ENCODE data around the gene PGF.

Gene PGF

DNA sequence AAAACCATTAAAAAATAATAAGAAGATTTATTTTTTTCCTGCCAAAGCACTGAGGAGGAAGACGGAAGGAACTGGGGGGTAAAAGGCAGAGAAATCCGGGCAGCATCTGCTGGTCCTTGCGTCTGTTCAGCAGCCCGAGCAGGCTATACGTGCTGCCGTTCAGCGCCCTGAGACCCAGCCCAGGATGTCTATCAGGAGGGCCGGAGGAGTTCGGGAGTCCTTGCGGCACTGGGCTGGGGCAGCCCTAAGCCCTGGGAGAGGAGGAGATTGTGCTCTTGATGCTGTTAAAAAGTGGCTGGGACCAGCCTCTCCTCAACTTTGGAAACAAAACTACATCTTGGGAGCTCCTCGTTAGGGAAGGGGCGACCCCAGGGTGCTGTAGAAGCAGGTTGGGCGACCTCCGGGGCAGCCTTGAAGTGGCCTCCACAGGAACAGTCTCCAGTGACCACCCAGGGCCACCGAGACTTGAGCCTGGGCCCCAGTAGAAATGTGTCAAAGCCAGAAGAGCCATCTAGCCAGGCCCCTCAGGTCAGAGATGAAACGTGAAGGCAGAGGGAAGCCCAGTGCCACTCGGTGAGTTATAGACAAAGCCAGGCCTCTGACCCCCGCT lies 14.3 kb downstream of the PGF start:
- Mint-ChIP-seq H3K27ac (no peak overlapping the region), H3K36me3 (ENCODE audit: low read depth) (no peaks in the 10 kb centered on the region), H3K4me3 (no peak overlapping the region), H3K4me1 (peaks cover 44% of the 10 kb centered on the region), H3K27me3 (ENCODE audit: low read depth, poor library complexity) (peaks cover 3% of the 10 kb centered on the region), H3K9me3 (no peaks in the 10 kb centered on the region)
- no peak for DNase-seq
- TF ChIP-seq, protein P1, sequence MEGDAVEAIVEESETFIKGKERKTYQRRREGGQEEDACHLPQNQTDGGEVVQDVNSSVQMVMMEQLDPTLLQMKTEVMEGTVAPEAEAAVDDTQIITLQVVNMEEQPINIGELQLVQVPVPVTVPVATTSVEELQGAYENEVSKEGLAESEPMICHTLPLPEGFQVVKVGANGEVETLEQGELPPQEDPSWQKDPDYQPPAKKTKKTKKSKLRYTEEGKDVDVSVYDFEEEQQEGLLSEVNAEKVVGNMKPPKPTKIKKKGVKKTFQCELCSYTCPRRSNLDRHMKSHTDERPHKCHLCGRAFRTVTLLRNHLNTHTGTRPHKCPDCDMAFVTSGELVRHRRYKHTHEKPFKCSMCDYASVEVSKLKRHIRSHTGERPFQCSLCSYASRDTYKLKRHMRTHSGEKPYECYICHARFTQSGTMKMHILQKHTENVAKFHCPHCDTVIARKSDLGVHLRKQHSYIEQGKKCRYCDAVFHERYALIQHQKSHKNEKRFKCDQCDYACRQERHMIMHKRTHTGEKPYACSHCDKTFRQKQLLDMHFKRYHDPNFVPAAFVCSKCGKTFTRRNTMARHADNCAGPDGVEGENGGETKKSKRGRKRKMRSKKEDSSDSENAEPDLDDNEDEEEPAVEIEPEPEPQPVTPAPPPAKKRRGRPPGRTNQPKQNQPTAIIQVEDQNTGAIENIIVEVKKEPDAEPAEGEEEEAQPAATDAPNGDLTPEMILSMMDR (IDR thresholded peaks at IDR 0.05), result no peak

- TF ChIP-seq, protein P1 (IDR thresholded peaks at IDR 0.05), result no peak
- no peaks in the 10 kb centered on the region for H3K36me3 Mint-ChIP-seq (ENCODE audit: low read depth)
- no peak overlapping the region for H3K27ac Mint-ChIP-seq
- no peak for DNase-seq
- no peak overlapping the region for H3K4me3 Mint-ChIP-seq
- H3K4me1 Mint-ChIP-seq, result peaks cover 59% of the 10 kb centered on the region
- H3K27me3 Mint-ChIP-seq (ENCODE audit: low read depth, poor library complexity), result peaks cover 3% of the 10 kb centered on the region
- H3K9me3 Mint-ChIP-seq, result no peaks in the 10 kb centered on the region
Observed at GRCh38 chr14:74938531-74939495, 16.6 kb downstream of the PGF start.

DNA sequence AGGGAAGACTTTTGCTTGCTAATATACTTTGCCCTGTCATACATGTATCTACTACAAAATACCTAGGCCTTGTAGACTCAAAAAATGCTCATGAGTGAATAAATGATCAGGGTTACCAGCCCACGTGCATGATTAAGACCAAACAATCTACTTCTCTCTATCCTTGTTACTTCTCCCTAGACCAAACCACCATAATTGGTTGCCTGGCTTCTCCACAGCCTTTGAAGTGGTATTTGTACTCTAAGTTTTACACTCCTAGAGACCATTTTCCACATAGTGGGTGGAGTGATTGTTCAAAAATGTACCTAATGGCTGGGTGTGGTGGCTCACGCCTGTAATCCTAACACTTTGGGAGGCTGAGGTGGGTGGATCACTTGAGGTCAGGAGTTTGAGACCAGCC lies 18.2 kb downstream of the PGF start:
- H3K4me3 Mint-ChIP-seq, result no peak overlapping the region
- no peak for DNase-seq
- H3K4me1 Mint-ChIP-seq, result peaks cover 53% of the 10 kb centered on the region
- H3K27me3 Mint-ChIP-seq (ENCODE audit: low read depth, poor library complexity), result peaks cover 5% of the 10 kb centered on the region
- H3K36me3 Mint-ChIP-seq (ENCODE audit: low read depth), result no peaks in the 10 kb centered on the region
- no peaks in the 10 kb centered on the region for H3K9me3 Mint-ChIP-seq
- TF ChIP-seq, protein P1 (IDR thresholded peaks at IDR 0.05), result no peak
- H3K27ac Mint-ChIP-seq, result no peak overlapping the region

DNA sequence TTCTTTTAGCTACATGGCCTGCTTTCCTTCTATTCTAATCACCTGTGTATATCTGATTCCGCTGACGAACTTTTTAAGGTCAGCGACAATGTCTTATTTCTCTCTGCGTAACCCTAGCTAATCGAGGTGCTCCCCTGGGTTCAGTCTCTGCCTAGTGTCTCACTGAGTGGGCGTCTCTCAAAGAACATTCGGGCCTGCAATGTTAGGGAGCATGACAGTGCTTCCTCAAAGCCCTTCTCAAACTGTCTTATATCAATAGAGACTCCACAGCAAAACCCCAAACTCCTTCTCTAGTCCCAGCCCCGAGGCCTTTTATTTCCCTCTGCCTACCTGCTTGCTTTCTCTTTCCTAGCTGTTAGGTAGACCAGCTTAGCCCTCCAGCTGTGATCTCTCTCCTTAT lies 18.7 kb downstream of the PGF start:
- Mint-ChIP-seq H3K27me3 (ENCODE audit: low read depth, poor library complexity) (peaks cover 7% of the 10 kb centered on the region), H3K27ac (no peak overlapping the region), H3K4me3 (no peak overlapping the region), H3K36me3 (ENCODE audit: low read depth) (no peaks in the 10 kb centered on the region), H3K9me3 (no peaks in the 10 kb centered on the region), H3K4me1 (peaks cover 48% of the 10 kb centered on the region)
- no peak for DNase-seq
- TF ChIP-seq, protein P1 (IDR thresholded peaks at IDR 0.05), result no peak

GRCh38 chr14:74936151-74936550 lies 19.2 kb downstream of the PGF start:
- H3K27me3 Mint-ChIP-seq (ENCODE audit: low read depth, poor library complexity), result peaks cover 11% of the 10 kb centered on the region
- H3K9me3 Mint-ChIP-seq, result no peaks in the 10 kb centered on the region
- H3K4me1 Mint-ChIP-seq, result peaks cover 42% of the 10 kb centered on the region
- TF ChIP-seq, protein P1 (IDR thresholded peaks at IDR 0.05), result no peak
- H3K4me3 Mint-ChIP-seq, result no peak overlapping the region
- DNase-seq, result no peak
- no peak overlapping the region for H3K27ac Mint-ChIP-seq
- no peaks in the 10 kb centered on the region for H3K36me3 Mint-ChIP-seq (ENCODE audit: low read depth)

All from nephron progenitor cell (in vitro differentiated cells).